ENCODE measurements around the gene TARBP2. TPM values are rescaled to one million over a fixed set of nuclear protein-coding genes. Genes with fewer than 3 reads are reported as not detected.
A peak's percentile ranks its signal among the peaks of the same experiment; 100 is the strongest.

The TARBP2 gene
- total and polyA plus RNA-seq, 12 donors: 7.0 to 21.2 (median 11.1) TPM

GRCh38 chr12:53533471-53533870 lies 32.4 kb downstream of the TARBP2 start:
- no peaks in the 10 kb centered on the region for H3K9me3 ChIP-seq
- no peak for TF ChIP-seq CTCF (IDR thresholded peaks at IDR 0.05)
- H3K36me3 ChIP-seq: peaks cover 0 to 100% (median 73%) of the 10 kb centered on the region in 9 donors
- WGBS, 2 donors: 82 to 86% methylated on average over 2 of the region's 2 CpGs
- H3K27ac ChIP-seq: peak overlapping the region in 1 of 10 donors; percentile 67
- H3K4me3 ChIP-seq: no peak overlapping the region
- no peak for ATAC-seq
- no peak for DNase-seq
- intact Hi-C loops (cut with DNase I): no loop called here
- no peaks in the 10 kb centered on the region for H3K27me3 ChIP-seq
- H3K4me1 ChIP-seq: peaks cover 0 to 15% (median 4%) of the 10 kb centered on the region in 9 donors

- no peak overlapping the region for H3K27ac ChIP-seq
- DNase-seq: no peak
- H3K4me1 ChIP-seq: peaks cover 0 to 24% (median 8%) of the 10 kb centered on the region in 9 donors
- no peak for ATAC-seq
- H3K9me3 ChIP-seq: no peaks in the 10 kb centered on the region
- TF ChIP-seq CTCF (IDR thresholded peaks at IDR 0.05): no peak
- H3K36me3 ChIP-seq: peaks cover 0 to 100% (median 78%) of the 10 kb centered on the region in 9 donors
- intact Hi-C loops (cut with DNase I): no loop called here
- no peak overlapping the region for H3K4me3 ChIP-seq
- H3K27me3 ChIP-seq: no peaks in the 10 kb centered on the region
- WGBS, 2 donors: 90 to 97% methylated on average over 3 of the region's 3 CpGs
Observed at GRCh38 chr12:53536962-53537361, 35.9 kb downstream of the TARBP2 start.

- ATAC-seq (peak in 3 of 8 donors; percentile 45 to 78 (median 72)), DNase-seq (no peak)
- H3K36me3 ChIP-seq: peaks cover 0 to 100% (median 75%) of the 10 kb centered on the region in 9 donors
- WGBS, 2 donors: 4 to 12% methylated on average over 1 of the region's 1 CpG
- intact Hi-C loops (cut with DNase I): no loop called here
- TF ChIP-seq CTCF (IDR thresholded peaks at IDR 0.05): no peak
- peaks cover 0 to 18% (median 8%) of the 10 kb centered on the region in 9 donors for H3K4me1 ChIP-seq
- peak overlapping the region in 2 of 10 donors; percentile 34 to 60 for H3K27ac ChIP-seq
- H3K27me3 ChIP-seq: no peaks in the 10 kb centered on the region
- no peaks in the 10 kb centered on the region for H3K9me3 ChIP-seq
- H3K4me3 ChIP-seq: no peak overlapping the region
Observed at GRCh38 chr12:53538209-53538689, 37.2 kb downstream of the TARBP2 start.

GRCh38 chr12:53539526-53539925 lies 38.4 kb downstream of the TARBP2 start:
- no peak overlapping the region for H3K4me3 ChIP-seq
- 99% methylated on average over 3 of the region's 3 CpGs for WGBS, 2 donors
- DNase-seq: no peak
- peaks cover 0 to 97% (median 66%) of the 10 kb centered on the region in 9 donors for H3K36me3 ChIP-seq
- H3K9me3 ChIP-seq: no peaks in the 10 kb centered on the region
- H3K27ac ChIP-seq: no peak overlapping the region
- intact Hi-C loops (cut with DNase I): no loop called here
- no peaks in the 10 kb centered on the region for H3K27me3 ChIP-seq
- H3K4me1 ChIP-seq: peaks cover 0 to 25% (median 16%) of the 10 kb centered on the region in 9 donors
- TF ChIP-seq CTCF (IDR thresholded peaks at IDR 0.05): no peak
- ATAC-seq: no peak

All from heart right ventricle (tissue), 16 donors.